Keratinocyte (primary cell): ENCODE results near the gene ANXA4. TPM values are rescaled to one million over a fixed set of nuclear protein-coding genes. Genes with fewer than 3 reads are reported as not detected.

Source experiments
- DNase-seq: peaks from one replicate; pipeline ENCODE4 v3.0.0-alpha.2; 2011; ENCODE audit warnings: low read depth, missing footprints, low spot score
- FAIRE-seq: peaks from 2 replicates; lab custom pipeline; 2011; peaks lifted over from hg19 to GRCh38; lab: Jason Lieb, UNC
- H2AFZ ChIP-seq: 2 replicates; pipeline ENCODE4 v1.6.0; 2012; ENCODE audit warnings: low read length, control low read depth, inconsistent platforms; ENCODE audit not compliant: control insufficient read depth
- H3K27ac ChIP-seq: 2 replicates; pipeline ENCODE4 v1.5.1; 2011; ENCODE audit warnings: low read length; ENCODE audit not compliant: control insufficient read depth, insufficient read depth
- H3K27me3 ChIP-seq: 3 replicates; pipeline ENCODE4 v1.6.0; 2011; ENCODE audit warnings: low read length; ENCODE audit not compliant: control insufficient read depth, insufficient read depth; ENCODE audit errors: extremely low read depth
- H3K36me3 ChIP-seq, 2 experiments: 2 replicates in 1 of 2; 3 replicates in 1 of 2; pipeline ENCODE4 v1.5.1; 2011; ENCODE audit warnings: low read length in 2 of 2, mild to moderate bottlenecking in 1 of 2; ENCODE audit not compliant: control insufficient read depth in 2 of 2, insufficient read depth in 2 of 2; ENCODE audit errors: extremely low read depth in 1 of 2
- H3K4me1 ChIP-seq: 3 replicates; pipeline ENCODE4 v1.5.1; 2011; ENCODE audit warnings: low read length; ENCODE audit not compliant: control insufficient read depth, insufficient read depth; ENCODE audit errors: extremely low read depth
- H3K4me2 ChIP-seq: 3 replicates; pipeline ENCODE4 v1.6.0; 2011; ENCODE audit warnings: low read depth, low read length; ENCODE audit not compliant: control insufficient read depth, insufficient read depth; ENCODE audit errors: extremely low read depth
- H3K4me3 ChIP-seq, 3 experiments: fragments of 200-600 bp in 1 of 3; sonication (generic) in 1 of 3; 2 replicates in 2 of 3; 3 replicates in 1 of 3; pipeline ENCODE4 v1.5.1; 2011 to 2016; ENCODE audit warnings: low read length in 3 of 3, mild to moderate bottlenecking in 3 of 3, control low read depth in 2 of 3, inconsistent platforms in 1 of 3, low read depth in 1 of 3, mixed read lengths in 1 of 3, mixed run types in 1 of 3, moderate library complexity in 1 of 3; ENCODE audit not compliant: control insufficient read depth in 2 of 3, insufficient read depth in 2 of 3; ENCODE audit errors: extremely low read depth in 1 of 3
- H3K79me2 ChIP-seq: 2 replicates; pipeline ENCODE4 v1.6.0; 2012; ENCODE audit warnings: low read length; ENCODE audit not compliant: control insufficient read depth, insufficient read depth
- H3K9ac ChIP-seq: 3 replicates; pipeline ENCODE4 v1.6.0; 2011; ENCODE audit warnings: low read length; ENCODE audit not compliant: control insufficient read depth, insufficient read depth; ENCODE audit errors: extremely low read depth
- H3K9me1 ChIP-seq: 3 replicates; pipeline ENCODE4 v1.6.0; 2011; ENCODE audit warnings: low read length; ENCODE audit not compliant: control insufficient read depth, insufficient read depth; ENCODE audit errors: extremely low read depth
- H3K9me3 ChIP-seq: 2 replicates; pipeline ENCODE4 v1.5.1; 2012; ENCODE audit warnings: low read depth, low read length; ENCODE audit not compliant: control insufficient read depth
- H4K20me1 ChIP-seq: 3 replicates; pipeline ENCODE4 v1.6.0; 2011; ENCODE audit warnings: low read length; ENCODE audit not compliant: control insufficient read depth, insufficient read depth; ENCODE audit errors: extremely low read depth
- CTCF ChIP-seq, 3 experiments: IDR thresholded peaks in 1 of 3; conservative IDR thresholded peaks in 1 of 3; optimal IDR thresholded peaks in 1 of 3; 2 replicates in 2 of 3; 3 replicates in 1 of 3; pipeline versions ENCODE3 to v1.5.1; 2011; ENCODE audit warnings: low read length in 3 of 3, mild to moderate bottlenecking in 3 of 3, moderate library complexity in 2 of 3, control low read depth in 1 of 3, inconsistent platforms in 1 of 3; ENCODE audit not compliant: insufficient read depth in 2 of 3; ENCODE audit errors: extremely low read depth in 1 of 3
- EZH2 ChIP-seq: IDR thresholded peaks from one replicate; pipeline ENCODE4 v1.6.1; 2012; ENCODE audit warnings: inconsistent platforms, mild to moderate bottlenecking, low read length, moderate library complexity
- dilution Hi-C: fragments of 300-500 bp; cut with MboI; formaldehyde crosslinking; loops from one replicate; pipeline ENCODE4 v1.7.0; 2020; ENCODE audit warnings: low sequenced_read_pairs; ENCODE audit not compliant: extremely low pct_ligation_motif_present
- polyA plus RNA-seq, 5 experiments: library from polyadenylated mRNA; depleted of rRNA in 3 of 5; stranded (reverse) in 3 of 5; stranded (forward) in 1 of 5; unstranded in 1 of 5; fragments of >200 nt; gene quantifications; 1 replicate in 1 of 5; 2 replicates in 3 of 5; 3 replicates in 1 of 5; pipeline versions ENCODE4 v1.2.1 to v1.2.3, GENCODE V29; 2011 to 2012; ENCODE audit warnings: missing spikeins in 2 of 5, low read depth in 1 of 5, low replicate concordance in 1 of 5

ANXA4 gene
- polyA plus RNA-seq, 1 donor (not counting 4 experiments of a cell fraction or from before 2014, with no cell fraction given) = 209 TPM

GRCh38 chr2:69750246-69750645 is 8.3 kb downstream of the ANXA4 start:
- no peak overlapping the region for H3K4me2 ChIP-seq
- peaks cover 18% of the 10 kb centered on the region for H3K4me1 ChIP-seq
- peaks cover 2 to 3% of the 10 kb centered on the region in 2 experiments for H3K36me3 ChIP-seq
- TF ChIP-seq EZH2 = no peak
- TF ChIP-seq CTCF (optimal IDR thresholded peaks at IDR 0.05 in 1 of 3, IDR thresholded peaks at IDR 0.05 in 1 of 3, conservative IDR thresholded peaks at IDR 0.05 in 1 of 3; ENCODE audit: extremely low read depth in 1 of 3, insufficient read depth in 2 of 3, low read length in 3 of 3) = no peak
- DNase-seq (no peak), FAIRE-seq (no peak)
- no peaks in the 10 kb centered on the region for H3K9me3 ChIP-seq
- H4K20me1 ChIP-seq = no peaks in the 10 kb centered on the region
- H3K9ac ChIP-seq = no peak overlapping the region
- no peak overlapping the region for H2AFZ ChIP-seq
- no peaks in the 10 kb centered on the region for H3K9me1 ChIP-seq
- H3K4me3 ChIP-seq = no peak overlapping the region
- H3K27me3 ChIP-seq = no peaks in the 10 kb centered on the region
- H3K79me2 ChIP-seq = peaks cover 93% of the 10 kb centered on the region
- no peak overlapping the region for H3K27ac ChIP-seq
- dilution Hi-C loops = no loop called here

GRCh38 chr2:69753659-69754363 is 11.9 kb downstream of the ANXA4 start:
- Histone ChIP-seq H3K4me2 (no peak overlapping the region), H3K9ac (no peak overlapping the region), H3K27me3 (no peaks in the 10 kb centered on the region), H3K79me2 (peaks cover 82% of the 10 kb centered on the region), H3K36me3 (peaks cover 2 to 7% of the 10 kb centered on the region in 2 experiments), H3K4me3 (no peak overlapping the region), H4K20me1 (no peaks in the 10 kb centered on the region), H3K27ac (no peak overlapping the region), H3K4me1 (peaks cover 30% of the 10 kb centered on the region), H3K9me1 (no peaks in the 10 kb centered on the region), H3K9me3 (no peaks in the 10 kb centered on the region), H2AFZ (no peak overlapping the region)
- FAIRE-seq = no peak
- dilution Hi-C loops = no loop called here
- DNase-seq = no peak
- TF ChIP-seq EZH2 (no peak), CTCF (optimal IDR thresholded peaks at IDR 0.05 in 1 of 3, IDR thresholded peaks at IDR 0.05 in 1 of 3, conservative IDR thresholded peaks at IDR 0.05 in 1 of 3; ENCODE audit: extremely low read depth in 1 of 3, insufficient read depth in 2 of 3, low read length in 3 of 3) (no peak)
